ENCODE data around the gene TOX4.

The TOX4 gene

GRCh38 chr14:21449899-21450216, 27.1 kb upstream of the TOX4 start:
- no peak overlapping the region for H3K27ac ChIP-seq (ENCODE audit: low read length)
- ATAC-seq (ENCODE audit: insufficient read depth, low read depth), result no peak
- peaks cover 9% of the 10 kb centered on the region; the same call in 1 of the 2 replicates for H3K36me3 ChIP-seq (ENCODE audit: insufficient read depth, low read length)
- no peaks in the 10 kb centered on the region for H3K9me3 ChIP-seq (ENCODE audit: insufficient read depth, low read length, severe bottlenecking)
- H3K79me2 ChIP-seq (ENCODE audit: insufficient read depth, low read length), result peaks cover 96% of the 10 kb centered on the region
- H2AFZ ChIP-seq (ENCODE audit: low read depth, low read length), result no peak overlapping the region
- peaks cover 23% of the 10 kb centered on the region; the same call in 1 of the 2 replicates for H4K20me1 ChIP-seq (ENCODE audit: insufficient read depth, low read length)
- H3K27me3 ChIP-seq (ENCODE audit: insufficient read depth, low read length, poor library complexity), result no peaks in the 10 kb centered on the region
- DNase-seq, result no peak
- no peak overlapping the region for H3K4me3 ChIP-seq (ENCODE audit: low read depth in 1 of 2, low read length in 2 of 2)
- peaks cover 28% of the 10 kb centered on the region for H3K4me1 ChIP-seq (ENCODE audit: insufficient read depth, low read length)
- H3K4me2 ChIP-seq (ENCODE audit: insufficient read depth, low read length), result no peak overlapping the region
- no peak overlapping the region for H3K9ac ChIP-seq (ENCODE audit: low read depth, low read length)
- no peak for TF ChIP-seq CTCF (IDR thresholded peaks at IDR 0.05; ENCODE audit: borderline replicate concordance, extremely low read depth, low read length, poor library complexity, severe bottlenecking)
- TF ChIP-seq EZH2 (IDR thresholded peaks at IDR 0.05; ENCODE audit: borderline replicate concordance, low read depth, low read length, severe bottlenecking), result no peak

- peaks cover 13% of the 10 kb centered on the region for H3K36me3 ChIP-seq (ENCODE audit: insufficient read depth, low read length)
- H4K20me1 ChIP-seq (ENCODE audit: insufficient read depth, low read length), result peaks cover 8% of the 10 kb centered on the region; the same call in 1 of the 2 replicates
- no peaks in the 10 kb centered on the region for H3K27me3 ChIP-seq (ENCODE audit: insufficient read depth, low read length, poor library complexity)
- ATAC-seq (ENCODE audit: insufficient read depth, low read depth) (no peak), DNase-seq (no peak)
- H3K4me2 ChIP-seq (ENCODE audit: insufficient read depth, low read length), result peak overlapping the region; percentile 94
- no peak for TF ChIP-seq EZH2 (IDR thresholded peaks at IDR 0.05; ENCODE audit: borderline replicate concordance, low read depth, low read length, severe bottlenecking)
- TF ChIP-seq CTCF (IDR thresholded peaks at IDR 0.05; ENCODE audit: borderline replicate concordance, extremely low read depth, low read length, poor library complexity, severe bottlenecking), result no peak
- peaks cover 59% of the 10 kb centered on the region for H3K79me2 ChIP-seq (ENCODE audit: insufficient read depth, low read length)
- H3K4me1 ChIP-seq (ENCODE audit: insufficient read depth, low read length), result peaks cover 39% of the 10 kb centered on the region
- H3K4me3 ChIP-seq (ENCODE audit: low read depth in 1 of 2, low read length in 2 of 2), result peak overlapping the region; percentile 68 to 85; a peak in 3 of 4 replicates
- peak overlapping the region; percentile 69 for H3K9ac ChIP-seq (ENCODE audit: low read depth, low read length)
- no peaks in the 10 kb centered on the region for H3K9me3 ChIP-seq (ENCODE audit: insufficient read depth, low read length, severe bottlenecking)
- peak overlapping the region; percentile 89; the same call in 1 of the 2 replicates for H2AFZ ChIP-seq (ENCODE audit: low read depth, low read length)
- H3K27ac ChIP-seq (ENCODE audit: low read length), result peak overlapping the region; percentile 79
Measured at GRCh38 chr14:21454843-21455544, 22.0 kb upstream of the TOX4 start.

GRCh38 chr14:21455592-21455911, 21.4 kb upstream of the TOX4 start:
- no peak; the same call in 2 of the 3 replicates for ATAC-seq (ENCODE audit: insufficient read depth, low read depth)
- Histone ChIP-seq H3K27me3 (ENCODE audit: insufficient read depth, low read length, poor library complexity) (no peaks in the 10 kb centered on the region), H3K27ac (ENCODE audit: low read length) (peak overlapping the region; percentile 79), H3K4me3 (ENCODE audit: low read depth in 1 of 2, low read length in 2 of 2) (peak overlapping the region; percentile 68 to 85; a peak in 3 of 4 replicates), H3K4me2 (ENCODE audit: insufficient read depth, low read length) (peak overlapping the region; percentile 94), H3K36me3 (ENCODE audit: insufficient read depth, low read length) (peaks cover 15% of the 10 kb centered on the region), H2AFZ (ENCODE audit: low read depth, low read length) (peak overlapping the region; percentile 89), H3K79me2 (ENCODE audit: insufficient read depth, low read length) (peaks cover 53% of the 10 kb centered on the region), H3K9ac (ENCODE audit: low read depth, low read length) (peak overlapping the region; percentile 69), H3K4me1 (ENCODE audit: insufficient read depth, low read length) (peaks cover 35% of the 10 kb centered on the region), H4K20me1 (ENCODE audit: insufficient read depth, low read length) (peaks cover 8% of the 10 kb centered on the region; the same call in 1 of the 2 replicates), H3K9me3 (ENCODE audit: insufficient read depth, low read length, severe bottlenecking) (no peaks in the 10 kb centered on the region)
- no peak for DNase-seq
- TF ChIP-seq EZH2 (IDR thresholded peaks at IDR 0.05; ENCODE audit: borderline replicate concordance, low read depth, low read length, severe bottlenecking) (no peak), CTCF (IDR thresholded peaks at IDR 0.05; ENCODE audit: borderline replicate concordance, extremely low read depth, low read length, poor library complexity, severe bottlenecking) (no peak)
